Measurements from ENCODE around the gene RNF20.
"Not testable (repeated sequence)": the region's sequence is repeated elsewhere in the genome, so short reads cannot be mapped to it uniquely, and the experiment has no call there.

RNF20 gene

GRCh38 chr9:101536351-101536750 is 2.7 kb downstream of the RNF20 start:
- no peak for DNase-seq

GRCh38 chr9:101536938-101537337 is 3.3 kb downstream of the RNF20 start:
- DNase-seq = no peak

GRCh38 chr9:101540069-101540468 is 6.4 kb downstream of the RNF20 start:
- no peak for DNase-seq

- DNase-seq = no peak
These were observed 9.6 kb downstream of the RNF20 start for GRCh38 chr9:101543098-101543735.

- DNase-seq = not testable (repeated sequence)
These were observed 15.9 kb downstream of the RNF20 start for GRCh38 chr9:101549472-101550098.

- no peak for DNase-seq
These were observed 28.1 kb downstream of the RNF20 start for GRCh38 chr9:101561740-101562139.

- DNase-seq = no peak
These were observed 29.3 kb downstream of the RNF20 start for GRCh38 chr9:101562966-101563365.

- no peak for DNase-seq
These were observed 30.6 kb downstream of the RNF20 start for GRCh38 chr9:101564252-101564651.

- DNase-seq = no peak
These were observed 33.5 kb downstream of the RNF20 start for GRCh38 chr9:101566904-101567724.

GRCh38 chr9:101567725-101568350 is 34.2 kb downstream of the RNF20 start:
- DNase-seq = no peak

GRCh38 chr9:101569741-101570501 is 36.3 kb downstream of the RNF20 start:
- no peak for DNase-seq

GRCh38 chr9:101571114-101571513 is 37.5 kb downstream of the RNF20 start:
- DNase-seq = no peak

GRCh38 chr9:101572316-101572715 is 38.7 kb downstream of the RNF20 start:
- no peak for DNase-seq

GRCh38 chr9:101574731-101575333 is 41.2 kb downstream of the RNF20 start:
- DNase-seq = no peak

- DNase-seq = no peak
These were observed 44.7 kb downstream of the RNF20 start for GRCh38 chr9:101578378-101578777.

- no peak for DNase-seq
These were observed 46.3 kb downstream of the RNF20 start for GRCh38 chr9:101579711-101580545.

GRCh38 chr9:101582553-101582952 is 48.9 kb downstream of the RNF20 start:
- no peak for DNase-seq

- no peak for DNase-seq
These were observed 52.1 kb downstream of the RNF20 start for GRCh38 chr9:101585740-101586139.

GRCh38 chr9:101586651-101587050 is 53.0 kb downstream of the RNF20 start:
- no peak for DNase-seq

- no peak for DNase-seq
These were observed 53.8 kb downstream of the RNF20 start for GRCh38 chr9:101587332-101588043.

GRCh38 chr9:101590074-101590473 is 56.4 kb downstream of the RNF20 start:
- DNase-seq = not testable (repeated sequence)

Measured in NCI-H2029 (cell line).